ENCODE results near the gene FRMD4A. TPM values are rescaled to one million over a fixed set of nuclear protein-coding genes. Genes with fewer than 3 reads are reported as not detected.

The FRMD4A gene
- total RNA-seq, 1 experiment from 2014 or later: 7.1 TPM

- TF ChIP-seq EZH2 (IDR thresholded peaks at IDR 0.05; ENCODE audit: low read length, unreplicated experiment) (no peak), CTCF (conservative IDR thresholded peaks at IDR 0.05; ENCODE audit: low read depth, low read length) (no peak), EZH2phosphoT487 (IDR thresholded peaks at IDR 0.05; ENCODE audit: borderline replicate concordance, low read length) (no peak)
- Histone ChIP-seq H2AFZ (ENCODE audit: low read length) (no peak overlapping the region), H3K4me3 (ENCODE audit: low read length) (no peak overlapping the region), H3K9ac (ENCODE audit: low read length) (no peak overlapping the region), H3K79me2 (ENCODE audit: low read length) (no peaks in the 10 kb centered on the region), H3K4me1 (ENCODE audit: insufficient read depth, low read length) (peaks cover 9% of the 10 kb centered on the region), H3K36me3 (ENCODE audit: low read depth, low read length) (no peaks in the 10 kb centered on the region), H3K4me2 (ENCODE audit: low read length) (no peak overlapping the region), H3F3A (ENCODE audit: low read length, unreplicated experiment) (no peaks in the 10 kb centered on the region), H3K9me3 (ENCODE audit: low read length) (no peaks in the 10 kb centered on the region), H4K20me1 (ENCODE audit: low read length) (no peaks in the 10 kb centered on the region), H3K27ac (ENCODE audit: low read length) (no peak overlapping the region), H3K27me3 (ENCODE audit: low read length) (no peaks in the 10 kb centered on the region), H3K9me2 (replicated peaks; ENCODE audit: low read length) (no peaks in the 10 kb centered on the region)
- CTCF ChIA-PET: no interaction called here
- intact Hi-C loops (cut with micrococcal nuclease): no loop called here
- no TSS peak for BruUV-seq (replicated peaks)
- POLR2A ChIA-PET (ENCODE audit: unreplicated experiment): no interaction called here
- ATAC-seq: no peak
- no peak for DNase-seq
Measured at GRCh38 chr10:13801156-13801906, 529.4 kb downstream of the FRMD4A start.

GRCh38 chr10:13797164-13797563 lies 533.6 kb downstream of the FRMD4A start:
- ATAC-seq: no peak
- Histone ChIP-seq H3K4me1 (ENCODE audit: insufficient read depth, low read length) (no peaks in the 10 kb centered on the region), H3K27ac (ENCODE audit: low read length) (no peak overlapping the region), H3K79me2 (ENCODE audit: low read length) (no peaks in the 10 kb centered on the region), H3K36me3 (ENCODE audit: low read depth, low read length) (no peaks in the 10 kb centered on the region), H3K9ac (ENCODE audit: low read length) (no peak overlapping the region), H3K4me3 (ENCODE audit: low read length) (no peak overlapping the region), H3F3A (ENCODE audit: low read length, unreplicated experiment) (no peaks in the 10 kb centered on the region), H4K20me1 (ENCODE audit: low read length) (no peaks in the 10 kb centered on the region), H2AFZ (ENCODE audit: low read length) (no peak overlapping the region), H3K27me3 (ENCODE audit: low read length) (no peaks in the 10 kb centered on the region), H3K9me3 (ENCODE audit: low read length) (no peaks in the 10 kb centered on the region), H3K4me2 (ENCODE audit: low read length) (no peak overlapping the region), H3K9me2 (replicated peaks; ENCODE audit: low read length) (no peaks in the 10 kb centered on the region)
- POLR2A ChIA-PET (ENCODE audit: unreplicated experiment): no interaction called here
- BruUV-seq (replicated peaks): no TSS peak
- no peak for DNase-seq
- CTCF ChIA-PET: no interaction called here
- TF ChIP-seq CTCF (conservative IDR thresholded peaks at IDR 0.05; ENCODE audit: low read depth, low read length): no peak
- TF ChIP-seq EZH2 (IDR thresholded peaks at IDR 0.05; ENCODE audit: low read length, unreplicated experiment): no peak
- intact Hi-C loops (cut with micrococcal nuclease): no loop called here
